ENCODE results near the gene ADAMTSL2. TPM values are rescaled to one million over a fixed set of nuclear protein-coding genes. Genes with fewer than 3 reads are reported as not detected.
"Not testable (repeated sequence)": the region's sequence is repeated elsewhere in the genome, so short reads cannot be mapped to it uniquely, and the experiment has no call there.

Gene ADAMTSL2
- total RNA-seq, 1 donor from 2014 or later = 0.88 TPM

GRCh38 chr9:133560944-133561343, 26.4 kb downstream of the ADAMTSL2 start:
- no peak for ATAC-seq

- no peak for ATAC-seq
These were observed 27.6 kb downstream of the ADAMTSL2 start for GRCh38 chr9:133561976-133562554.

- no peak for ATAC-seq
These were observed 28.2 kb downstream of the ADAMTSL2 start for GRCh38 chr9:133562611-133563290.

GRCh38 chr9:133563291-133563796, 28.8 kb downstream of the ADAMTSL2 start:
- ATAC-seq = no peak

- ATAC-seq = not testable (repeated sequence)
These were observed 29.3 kb downstream of the ADAMTSL2 start for GRCh38 chr9:133563814-133564213.

GRCh38 chr9:133564451-133565116, 30.1 kb downstream of the ADAMTSL2 start:
- no peak for ATAC-seq

GRCh38 chr9:133566382-133566781, 31.9 kb downstream of the ADAMTSL2 start:
- ATAC-seq = no peak

- no peak for ATAC-seq
These were observed 32.3 kb downstream of the ADAMTSL2 start for GRCh38 chr9:133566817-133567216.

GRCh38 chr9:133568186-133568585, 33.7 kb downstream of the ADAMTSL2 start:
- no peak for ATAC-seq

- ATAC-seq = no peak
These were observed 34.7 kb downstream of the ADAMTSL2 start for GRCh38 chr9:133569121-133569785.

GRCh38 chr9:133569891-133570690, 35.6 kb downstream of the ADAMTSL2 start:
- ATAC-seq = no peak

GRCh38 chr9:133570691-133571080, 36.2 kb downstream of the ADAMTSL2 start:
- ATAC-seq = no peak

- ATAC-seq = no peak
These were observed 36.9 kb downstream of the ADAMTSL2 start for GRCh38 chr9:133571391-133571890.

GRCh38 chr9:133571896-133572595, 37.5 kb downstream of the ADAMTSL2 start:
- ATAC-seq = no peak

- ATAC-seq = no peak
These were observed 38.4 kb downstream of the ADAMTSL2 start for GRCh38 chr9:133572821-133573361.

GRCh38 chr9:133573791-133574515, 39.4 kb downstream of the ADAMTSL2 start:
- ATAC-seq = no peak

- ATAC-seq = no peak
These were observed 40.3 kb downstream of the ADAMTSL2 start for GRCh38 chr9:133574771-133575170.

GRCh38 chr9:133575186-133576030, 40.9 kb downstream of the ADAMTSL2 start:
- ATAC-seq = no peak

Measured in esophagus mucosa (tissue), 1 donor.